Progenitor cell of endocrine pancreas (in vitro differentiated cells): ENCODE measurements around the gene USP6. TPM values are rescaled to one million over a fixed set of nuclear protein-coding genes. Genes with fewer than 3 reads are reported as not detected.
A peak's percentile ranks its signal among the peaks of the same experiment; 100 is the strongest.
"Not testable (repeated sequence)": the region's sequence is repeated elsewhere in the genome, so short reads cannot be mapped to it uniquely, and the experiment has no call there.

Source experiments
- DNase-seq: peaks from one replicate; pipeline ENCODE4 v3.0.0; 2021; ENCODE audit warnings: low spot score; ENCODE audit not compliant: unreplicated experiment
- H3K27ac Mint-ChIP-seq: 2 replicates; pipeline ENCODE4 v1.8.0; 2021; ENCODE audit warnings: mild to moderate bottlenecking, moderate library complexity, mixed read lengths
- H3K27me3 Mint-ChIP-seq: 2 replicates; pipeline ENCODE4 v1.8.0; 2021; ENCODE audit warnings: mixed read lengths
- H3K36me3 Mint-ChIP-seq: 2 replicates; pipeline ENCODE4 v1.8.0; 2022; ENCODE audit warnings: mixed read lengths; ENCODE audit not compliant: insufficient read depth
- H3K4me1 Mint-ChIP-seq: 2 replicates; pipeline ENCODE4 v1.8.0; 2021; ENCODE audit warnings: low read depth, mixed read lengths
- H3K4me3 Mint-ChIP-seq: 2 replicates; pipeline ENCODE4 v1.8.0; 2021; ENCODE audit warnings: low read depth, mild to moderate bottlenecking, moderate library complexity, mixed read lengths
- H3K9me3 Mint-ChIP-seq: 2 replicates; pipeline ENCODE4 v1.8.0; 2021; ENCODE audit warnings: low read depth, mixed read lengths
- total RNA-seq: library from RNA; stranded (reverse); gene quantifications from 2 replicates; pipeline ENCODE4 v1.2.1, GENCODE V29; 2021
- TF ChIP-seq, protein P1 (sequence below): fragments of 200-600 bp; sonication (generic); IDR thresholded peaks from one replicate; pipeline ENCODE4 v1.5.0; 2021; ENCODE audit warnings: antibody characterized with exemption, mild to moderate bottlenecking; ENCODE audit not compliant: unreplicated experiment

USP6 gene
- total RNA-seq, 1 donor from 2014 or later: 0.84 TPM

DNA sequence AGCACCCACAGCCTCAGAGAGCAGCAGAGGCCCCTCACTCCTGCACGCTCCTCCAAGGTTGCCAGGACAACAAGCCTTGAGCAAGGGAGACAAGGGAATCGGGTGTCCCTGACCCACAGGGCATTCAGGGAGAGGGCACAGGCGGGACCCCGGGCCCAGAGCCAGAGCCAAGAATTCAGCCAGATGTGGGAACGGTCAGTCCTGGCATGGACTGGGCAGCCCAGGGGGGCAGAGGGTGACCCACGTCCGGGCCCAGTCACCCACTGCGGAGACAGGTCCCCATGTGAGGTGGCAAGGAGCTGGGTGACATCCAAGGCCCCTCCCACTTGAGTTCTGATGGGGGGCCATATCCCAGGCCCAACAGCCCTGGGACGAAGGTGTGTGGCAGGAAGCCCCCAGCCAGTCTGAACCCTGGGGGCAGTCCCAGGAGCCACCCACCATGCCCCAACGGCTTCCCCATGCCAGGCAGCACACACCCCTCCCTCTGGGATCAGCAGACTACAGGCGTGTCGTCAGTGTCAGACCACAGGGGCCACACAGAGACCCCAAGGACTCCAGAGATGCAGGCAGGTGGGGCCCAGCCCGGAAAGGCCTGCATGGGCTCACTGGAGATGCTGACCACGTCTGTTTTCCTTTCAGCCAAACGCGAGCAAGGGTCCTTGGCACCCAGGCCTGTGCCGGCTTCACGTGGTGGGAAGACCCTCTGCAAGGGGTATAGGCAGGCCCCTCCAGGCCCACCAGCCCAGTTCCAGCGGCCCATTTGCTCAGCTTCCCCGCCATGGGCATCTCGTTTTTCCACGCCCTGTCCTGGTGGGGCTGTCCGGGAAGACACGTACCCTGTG lies 23.0 kb downstream of the USP6 start:
- TF ChIP-seq, protein P1, sequence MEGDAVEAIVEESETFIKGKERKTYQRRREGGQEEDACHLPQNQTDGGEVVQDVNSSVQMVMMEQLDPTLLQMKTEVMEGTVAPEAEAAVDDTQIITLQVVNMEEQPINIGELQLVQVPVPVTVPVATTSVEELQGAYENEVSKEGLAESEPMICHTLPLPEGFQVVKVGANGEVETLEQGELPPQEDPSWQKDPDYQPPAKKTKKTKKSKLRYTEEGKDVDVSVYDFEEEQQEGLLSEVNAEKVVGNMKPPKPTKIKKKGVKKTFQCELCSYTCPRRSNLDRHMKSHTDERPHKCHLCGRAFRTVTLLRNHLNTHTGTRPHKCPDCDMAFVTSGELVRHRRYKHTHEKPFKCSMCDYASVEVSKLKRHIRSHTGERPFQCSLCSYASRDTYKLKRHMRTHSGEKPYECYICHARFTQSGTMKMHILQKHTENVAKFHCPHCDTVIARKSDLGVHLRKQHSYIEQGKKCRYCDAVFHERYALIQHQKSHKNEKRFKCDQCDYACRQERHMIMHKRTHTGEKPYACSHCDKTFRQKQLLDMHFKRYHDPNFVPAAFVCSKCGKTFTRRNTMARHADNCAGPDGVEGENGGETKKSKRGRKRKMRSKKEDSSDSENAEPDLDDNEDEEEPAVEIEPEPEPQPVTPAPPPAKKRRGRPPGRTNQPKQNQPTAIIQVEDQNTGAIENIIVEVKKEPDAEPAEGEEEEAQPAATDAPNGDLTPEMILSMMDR: no peak
- H3K36me3 Mint-ChIP-seq: no peaks in the 10 kb centered on the region
- no peaks in the 10 kb centered on the region for H3K9me3 Mint-ChIP-seq
- no peaks in the 10 kb centered on the region for H3K27me3 Mint-ChIP-seq
- DNase-seq: no peak
- peak overlapping the region; percentile 84 for H3K27ac Mint-ChIP-seq
- no peak overlapping the region for H3K4me3 Mint-ChIP-seq
- no peaks in the 10 kb centered on the region for H3K4me1 Mint-ChIP-seq

DNA sequence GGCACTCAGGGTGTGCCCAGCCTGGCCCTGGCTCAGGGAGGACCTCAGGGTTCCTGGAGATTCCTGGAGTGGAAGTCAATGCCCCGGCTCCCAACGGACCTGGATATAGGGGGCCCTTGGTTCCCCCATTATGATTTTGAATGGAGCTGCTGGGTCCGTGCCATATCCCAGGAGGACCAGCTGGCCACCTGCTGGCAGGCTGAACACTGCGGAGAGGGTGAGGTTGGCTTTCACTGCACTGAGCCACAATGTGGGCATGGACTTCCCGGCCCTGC lies 23.6 kb downstream of the USP6 start:
- TF ChIP-seq, protein P1: no peak
- no peaks in the 10 kb centered on the region for H3K9me3 Mint-ChIP-seq
- no peak for DNase-seq
- H3K4me1 Mint-ChIP-seq: no peaks in the 10 kb centered on the region
- H3K36me3 Mint-ChIP-seq: no peaks in the 10 kb centered on the region
- H3K27me3 Mint-ChIP-seq: no peaks in the 10 kb centered on the region
- H3K4me3 Mint-ChIP-seq: no peak overlapping the region
- H3K27ac Mint-ChIP-seq: no peak overlapping the region

DNA sequence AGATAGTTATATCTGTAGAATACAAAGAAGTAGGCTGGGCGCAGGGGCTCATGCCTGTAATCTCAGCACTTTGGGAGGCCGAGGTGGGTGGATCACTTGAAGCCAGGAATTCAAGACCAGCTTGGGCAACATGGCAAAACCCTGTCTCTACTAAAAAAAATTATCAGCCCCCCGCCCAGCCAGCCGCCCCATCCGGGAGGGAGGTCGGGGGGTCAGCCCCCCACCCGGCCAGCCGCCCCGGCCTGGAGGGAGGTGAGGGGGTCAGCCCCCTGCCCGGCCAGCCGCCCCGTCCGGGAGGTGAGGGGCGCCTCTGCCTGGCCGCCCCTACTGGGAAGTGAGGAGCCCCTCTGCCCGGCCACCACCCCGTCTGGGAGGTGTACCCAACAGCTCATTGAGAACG lies 27.0 kb downstream of the USP6 start:
- not testable (repeated sequence) for H3K9me3 Mint-ChIP-seq, DNase-seq, H3K27ac Mint-ChIP-seq, H3K4me3 Mint-ChIP-seq, H3K27me3 Mint-ChIP-seq, H3K36me3 Mint-ChIP-seq, H3K4me1 Mint-ChIP-seq

DNA sequence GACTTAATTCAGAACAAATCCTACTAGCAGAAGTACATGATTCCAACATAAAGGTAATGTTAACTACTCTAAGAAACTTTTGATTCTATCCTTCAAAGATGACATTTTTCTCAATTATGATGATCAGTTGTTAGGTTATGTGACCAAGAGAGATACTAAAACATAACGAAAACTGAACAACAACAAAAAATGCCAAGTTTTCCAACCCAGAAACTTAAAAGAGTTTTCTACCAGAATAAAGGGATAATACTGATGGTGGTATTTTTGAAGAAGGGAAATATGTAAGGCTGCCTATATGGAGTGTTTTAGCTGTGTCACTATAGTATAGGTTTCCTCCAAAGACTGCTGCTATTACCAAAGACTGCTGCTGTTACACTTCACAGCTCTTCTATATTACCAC lies 30.3 kb downstream of the USP6 start:
- H3K27ac Mint-ChIP-seq, H3K4me3 Mint-ChIP-seq, H3K36me3 Mint-ChIP-seq, DNase-seq, H3K9me3 Mint-ChIP-seq, H3K4me1 Mint-ChIP-seq: not testable (repeated sequence)
- H3K27me3 Mint-ChIP-seq: peaks cover 11% of the 10 kb centered on the region

DNA sequence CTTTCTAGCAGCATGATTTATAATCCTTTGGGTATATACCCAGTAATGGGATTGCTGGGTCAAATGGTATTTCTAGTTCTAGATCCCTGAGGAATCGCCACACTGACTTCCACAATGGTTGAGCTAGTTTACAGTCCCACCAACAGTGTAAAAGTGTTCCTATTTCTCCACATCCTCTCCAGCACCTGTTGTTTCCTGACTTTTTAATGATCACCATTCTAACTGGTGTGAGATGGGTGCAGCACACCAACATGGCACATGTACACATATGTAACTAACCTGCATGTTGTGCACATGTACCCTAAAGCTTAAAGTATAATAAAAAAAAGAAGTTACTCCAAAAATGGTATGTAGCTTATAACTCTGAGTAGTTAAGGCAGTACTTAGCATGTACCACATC lies 44.9 kb downstream of the USP6 start:
- not testable (repeated sequence) for H3K4me1 Mint-ChIP-seq, H3K36me3 Mint-ChIP-seq, H3K9me3 Mint-ChIP-seq, DNase-seq, H3K27ac Mint-ChIP-seq, H3K4me3 Mint-ChIP-seq
- peaks cover 19% of the 10 kb centered on the region for H3K27me3 Mint-ChIP-seq

DNA sequence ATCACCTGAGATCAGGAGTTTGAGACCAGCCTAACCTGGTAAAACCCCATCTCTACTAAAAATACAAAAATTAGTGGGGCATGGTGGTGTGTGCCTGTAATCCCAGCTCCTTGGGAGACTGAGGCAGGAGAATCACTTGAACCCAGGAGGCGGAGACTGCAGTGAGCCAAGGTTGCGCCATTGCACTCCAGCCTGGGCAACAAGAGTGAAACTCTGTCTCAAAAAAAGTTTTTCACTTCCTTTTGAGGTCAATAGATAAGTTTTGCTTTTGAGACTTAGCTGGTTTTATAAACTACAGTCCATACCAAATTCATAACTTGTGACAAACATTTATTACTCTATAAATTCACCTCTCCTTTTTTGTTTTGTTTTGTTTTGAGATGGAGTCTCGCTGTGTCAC lies 46.0 kb downstream of the USP6 start:
- H3K27ac Mint-ChIP-seq, H3K4me1 Mint-ChIP-seq, H3K36me3 Mint-ChIP-seq, H3K4me3 Mint-ChIP-seq, DNase-seq, H3K9me3 Mint-ChIP-seq: not testable (repeated sequence)
- H3K27me3 Mint-ChIP-seq: peaks cover 19% of the 10 kb centered on the region

DNA sequence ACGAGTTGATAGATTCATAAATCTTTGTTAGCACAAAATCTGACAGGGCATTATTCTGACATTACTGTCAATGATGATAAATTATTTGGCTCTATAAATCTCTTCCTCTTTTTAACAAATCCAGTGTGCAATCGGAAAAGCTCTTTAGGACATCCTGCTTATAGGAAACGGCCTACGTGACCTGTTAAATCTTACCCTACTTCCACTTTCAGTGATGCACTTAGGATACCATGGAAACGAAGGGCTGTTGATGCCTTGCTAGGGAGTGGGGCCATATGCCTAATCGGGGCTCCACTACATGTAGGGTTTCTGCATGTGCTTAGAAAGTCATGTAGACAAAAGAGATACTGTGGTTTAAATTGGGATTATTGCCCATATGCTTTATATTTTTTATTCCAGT lies 48.6 kb downstream of the USP6 start:
- Mint-ChIP-seq H3K36me3 (no peaks in the 10 kb centered on the region), H3K4me3 (no peak overlapping the region), H3K27me3 (peaks cover under 1% of the 10 kb centered on the region), H3K4me1 (no peaks in the 10 kb centered on the region), H3K27ac (no peak overlapping the region), H3K9me3 (no peaks in the 10 kb centered on the region)
- TF ChIP-seq, protein P1: no peak
- no peak for DNase-seq

DNA sequence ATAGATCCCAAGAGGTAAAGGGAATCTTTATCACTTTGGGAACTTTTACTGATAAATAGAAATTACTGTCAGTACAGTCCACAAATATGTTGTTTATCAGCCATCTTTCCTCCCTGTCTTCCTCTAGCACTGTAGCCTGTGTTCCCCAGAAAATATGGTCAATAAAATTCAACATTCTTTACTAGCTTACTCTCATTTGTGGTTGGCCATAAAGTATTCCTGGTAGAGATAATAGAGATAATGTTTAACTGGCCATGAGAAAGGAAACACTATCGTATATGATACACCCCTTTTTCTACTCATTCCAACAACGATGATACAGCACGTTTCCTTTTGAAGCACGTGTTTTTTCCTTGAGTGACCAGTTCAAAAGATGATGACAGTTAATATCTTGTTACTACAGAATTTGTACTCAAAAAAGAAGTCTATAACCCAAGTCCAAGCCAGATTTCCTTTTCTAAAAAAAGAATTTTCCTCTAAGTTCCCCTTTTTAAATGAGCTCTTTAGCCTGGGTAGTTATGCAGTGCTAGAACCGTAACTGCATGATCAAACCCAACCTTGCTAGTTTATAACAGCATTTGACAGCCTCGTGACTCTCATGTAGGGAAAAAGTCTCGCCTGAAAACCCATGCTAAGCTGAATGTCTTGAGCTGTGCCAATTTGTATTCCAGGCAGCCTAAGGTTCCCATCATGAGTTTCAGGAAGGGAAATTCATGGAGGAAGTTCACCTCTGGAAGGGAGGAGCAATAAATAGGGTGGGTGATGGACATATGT lies 50.1 kb downstream of the USP6 start:
- H3K4me1 Mint-ChIP-seq, H3K27me3 Mint-ChIP-seq, H3K27ac Mint-ChIP-seq, H3K4me3 Mint-ChIP-seq, H3K9me3 Mint-ChIP-seq, DNase-seq, H3K36me3 Mint-ChIP-seq: not testable (repeated sequence)

DNA sequence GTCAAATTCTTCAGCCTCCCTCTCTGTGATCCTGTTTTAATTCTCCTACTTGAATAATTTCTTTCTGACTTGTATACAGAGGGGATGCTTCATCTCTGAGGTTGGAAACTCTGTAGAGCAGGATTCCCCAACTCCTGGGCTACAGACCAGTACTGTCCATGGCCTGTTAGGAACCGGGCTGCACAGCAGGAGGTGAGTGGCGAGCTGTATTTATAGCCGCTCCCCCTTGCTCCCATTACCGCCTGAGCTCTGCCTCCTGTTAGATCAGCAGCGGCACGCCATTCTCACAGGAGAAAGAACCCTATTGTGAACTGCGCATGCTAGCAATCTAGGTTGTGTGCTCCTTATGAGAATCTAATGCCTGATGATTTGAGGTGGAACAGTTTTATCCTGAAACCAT lies 59.2 kb downstream of the USP6 start:
- H3K4me3 Mint-ChIP-seq, H3K27me3 Mint-ChIP-seq, DNase-seq, H3K27ac Mint-ChIP-seq, H3K4me1 Mint-ChIP-seq: not testable (repeated sequence)
- Mint-ChIP-seq H3K36me3 (peaks cover 42% of the 10 kb centered on the region), H3K9me3 (peaks cover 19% of the 10 kb centered on the region)
